HEK293T (cell line): ENCODE data around the gene SBF1.

Experiments
- ARNT ChIP-seq: fragments of 450-650 bp; IDR thresholded peaks from 2 replicates; pipeline ENCODE4 v1.6.1; 2017; ENCODE audit warnings: mild to moderate bottlenecking
- FOXA1 ChIP-seq: fragments of 450-650 bp; IDR thresholded peaks from 2 replicates; pipeline ENCODE4 v1.6.1; 2016; ENCODE audit warnings: mild to moderate bottlenecking
- FOXM1 ChIP-seq: fragments of 450-650 bp; IDR thresholded peaks from 2 replicates; pipeline ENCODE4 v1.6.1; 2017; ENCODE audit warnings: mild to moderate bottlenecking, borderline replicate concordance
- L3MBTL2 ChIP-seq: fragments of 450-650 bp; conservative IDR thresholded peaks from 2 replicates; pipeline ENCODE4 v1.6.1; 2016; ENCODE audit warnings: mild to moderate bottlenecking
- NFRKB ChIP-seq: fragments of 450-650 bp; IDR thresholded peaks from 2 replicates; pipeline ENCODE4 v1.6.1; 2016; ENCODE audit warnings: mild to moderate bottlenecking, moderate library complexity
- SP1 ChIP-seq: fragments of 450-650 bp; IDR thresholded peaks from 2 replicates; pipeline ENCODE4 v1.6.1; 2017
- SUZ12 ChIP-seq: fragments of 450-650 bp; IDR thresholded peaks from 2 replicates; pipeline ENCODE4 v1.6.1; 2016; ENCODE audit warnings: mild to moderate bottlenecking
- TARDBP ChIP-seq: fragments of 450-650 bp; IDR thresholded peaks from 2 replicates; pipeline ENCODE4 v1.6.1; 2016
- ZNF384 ChIP-seq: fragments of 450-650 bp; IDR thresholded peaks from 2 replicates; pipeline ENCODE4 v1.6.1; 2016
- TF ChIP-seq, protein P1 (sequence below): fragments of 450-650 bp; IDR thresholded peaks from 2 replicates; pipeline ENCODE4 v1.6.1; 2016

DNA sequence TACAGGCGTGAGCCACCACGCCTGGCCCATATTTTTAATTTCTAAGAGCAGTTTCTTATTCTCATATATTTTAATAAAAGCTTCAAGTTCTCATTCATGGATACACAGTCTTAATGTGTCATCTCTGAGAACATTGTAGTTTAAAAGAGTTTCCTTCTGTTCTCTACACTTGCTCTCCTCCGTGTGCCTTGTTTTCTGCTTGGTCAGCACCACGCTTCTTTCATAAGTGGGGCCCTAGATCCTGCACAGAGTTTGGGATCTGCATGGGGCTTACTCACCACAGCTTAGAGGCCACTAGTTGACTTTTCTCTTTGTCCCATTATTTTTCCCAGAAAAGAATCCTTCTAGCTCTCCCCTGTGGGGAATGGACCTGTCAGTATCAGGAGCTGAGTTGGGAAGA is 72.9 kb downstream of the SBF1 start:
- TF ChIP-seq NFRKB = no peak
- no peak for TF ChIP-seq FOXM1
- TF ChIP-seq SUZ12 = no peak
- TF ChIP-seq FOXA1 = no peak
- TF ChIP-seq ZNF384 = no peak
- no peak for TF ChIP-seq TARDBP
- no peak for TF ChIP-seq SP1
- TF ChIP-seq L3MBTL2 = no peak
- TF ChIP-seq ARNT = no peak
- TF ChIP-seq, protein P1, sequence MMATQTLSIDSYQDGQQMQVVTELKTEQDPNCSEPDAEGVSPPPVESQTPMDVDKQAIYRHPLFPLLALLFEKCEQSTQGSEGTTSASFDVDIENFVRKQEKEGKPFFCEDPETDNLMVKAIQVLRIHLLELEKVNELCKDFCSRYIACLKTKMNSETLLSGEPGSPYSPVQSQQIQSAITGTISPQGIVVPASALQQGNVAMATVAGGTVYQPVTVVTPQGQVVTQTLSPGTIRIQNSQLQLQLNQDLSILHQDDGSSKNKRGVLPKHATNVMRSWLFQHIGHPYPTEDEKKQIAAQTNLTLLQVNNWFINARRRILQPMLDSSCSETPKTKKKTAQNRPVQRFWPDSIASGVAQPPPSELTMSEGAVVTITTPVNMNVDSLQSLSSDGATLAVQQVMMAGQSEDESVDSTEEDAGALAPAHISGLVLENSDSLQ = no peak
